ENCODE data around the gene TTC34. TPM values are rescaled to one million over a fixed set of nuclear protein-coding genes. Genes with fewer than 3 reads are reported as not detected.

Gene TTC34
- total and polyA plus RNA-seq, 4 donors, result 0.55 to 1.3 (median 0.95) TPM; not detected in 1

GRCh38 chr1:2606881-2607621 lies 194.4 kb downstream of the TTC34 start:
- no peaks in the 10 kb centered on the region for H3K27me3 ChIP-seq (ENCODE audit: control insufficient read depth in 1 of 2, insufficient read depth in 2 of 2, low read length in 1 of 2)
- H3K27ac ChIP-seq (ENCODE audit: low read depth in 1 of 2, low read length in 2 of 2), result no peak overlapping the region
- DNase-seq, result peak in 1 of 2 donors; percentile 72

GRCh38 chr1:2606396-2606880 lies 195.1 kb downstream of the TTC34 start:
- Histone ChIP-seq H3K27ac (ENCODE audit: low read depth in 1 of 2, low read length in 2 of 2) (no peak overlapping the region), H3K27me3 (ENCODE audit: control insufficient read depth in 1 of 2, insufficient read depth in 2 of 2, low read length in 1 of 2) (no peaks in the 10 kb centered on the region), H3K9me3 (ENCODE audit: control insufficient read depth, low read length) (no peaks in the 10 kb centered on the region), H3K4me1 (ENCODE audit: control insufficient read depth in 1 of 2, insufficient read depth in 2 of 2, low read length in 2 of 2) (no peaks in the 10 kb centered on the region), H3K36me3 (ENCODE audit: control insufficient read depth in 1 of 2, insufficient read depth in 2 of 2, low read length in 1 of 2) (no peaks in the 10 kb centered on the region), H3K4me3 (ENCODE audit: low read length in 2 of 2) (no peak overlapping the region)
- ATAC-seq (ENCODE audit: low FRiP score) (no peak), DNase-seq (peak in 1 of 2 donors; percentile 56)
- WGBS, 2 donors, result 90 to 94% methylated on average over 14 to 15 of the region's 15 CpGs
- intact Hi-C loops (cut with DNase I), result no loop called here

More at GRCh38 chr1:2606881-2607621, 194.4 kb downstream of the TTC34 start:
- WGBS, 2 donors, result 66 to 75% methylated on average over 36 of the region's 36 CpGs
- ATAC-seq (ENCODE audit: low FRiP score), result no peak
- Histone ChIP-seq H3K4me3 (ENCODE audit: low read length in 2 of 2) (no peak overlapping the region), H3K9me3 (ENCODE audit: control insufficient read depth, low read length) (no peaks in the 10 kb centered on the region), H3K4me1 (ENCODE audit: control insufficient read depth in 1 of 2, insufficient read depth in 2 of 2, low read length in 2 of 2) (no peaks in the 10 kb centered on the region), H3K36me3 (ENCODE audit: control insufficient read depth in 1 of 2, insufficient read depth in 2 of 2, low read length in 1 of 2) (no peaks in the 10 kb centered on the region)
- intact Hi-C loops (cut with DNase I), result no loop called here

- intact Hi-C loops (cut with DNase I), result no loop called here
- no peaks in the 10 kb centered on the region for H3K4me1 ChIP-seq (ENCODE audit: control insufficient read depth in 1 of 2, insufficient read depth in 2 of 2, low read length in 2 of 2)
- DNase-seq (peak; percentile 53 to 61), ATAC-seq (ENCODE audit: low FRiP score) (no peak)
- no peaks in the 10 kb centered on the region for H3K27me3 ChIP-seq (ENCODE audit: control insufficient read depth in 1 of 2, insufficient read depth in 2 of 2, low read length in 1 of 2)
- H3K36me3 ChIP-seq (ENCODE audit: control insufficient read depth in 1 of 2, insufficient read depth in 2 of 2, low read length in 1 of 2), result no peaks in the 10 kb centered on the region
- H3K27ac ChIP-seq (ENCODE audit: low read depth in 1 of 2, low read length in 2 of 2), result no peak overlapping the region
- no peak overlapping the region for H3K4me3 ChIP-seq (ENCODE audit: low read length in 2 of 2)
- H3K9me3 ChIP-seq (ENCODE audit: control insufficient read depth, low read length), result no peaks in the 10 kb centered on the region
- WGBS, 2 donors, result 79 to 84% methylated on average over 42 to 48 of the region's 48 CpGs
Measured at GRCh38 chr1:2605509-2606395, 195.7 kb downstream of the TTC34 start.

- Histone ChIP-seq H3K4me3 (ENCODE audit: low read length in 2 of 2) (no peak overlapping the region), H3K36me3 (ENCODE audit: control insufficient read depth in 1 of 2, insufficient read depth in 2 of 2, low read length in 1 of 2) (no peaks in the 10 kb centered on the region), H3K9me3 (ENCODE audit: control insufficient read depth, low read length) (no peaks in the 10 kb centered on the region), H3K4me1 (ENCODE audit: control insufficient read depth in 1 of 2, insufficient read depth in 2 of 2, low read length in 2 of 2) (no peaks in the 10 kb centered on the region), H3K27ac (ENCODE audit: low read depth in 1 of 2, low read length in 2 of 2) (no peak overlapping the region), H3K27me3 (ENCODE audit: control insufficient read depth in 1 of 2, insufficient read depth in 2 of 2, low read length in 1 of 2) (no peaks in the 10 kb centered on the region)
- ATAC-seq (ENCODE audit: low FRiP score) (no peak), DNase-seq (peak; percentile 35 to 69)
- 77 to 82% methylated on average over 14 of the region's 14 CpGs for WGBS, 2 donors
- intact Hi-C loops (cut with DNase I), result no loop called here
Measured at GRCh38 chr1:2604844-2605508, 196.5 kb downstream of the TTC34 start.

- Histone ChIP-seq H3K4me3 (ENCODE audit: low read length in 2 of 2) (no peak overlapping the region), H3K27ac (ENCODE audit: low read depth in 1 of 2, low read length in 2 of 2) (no peak overlapping the region), H3K27me3 (ENCODE audit: control insufficient read depth in 1 of 2, insufficient read depth in 2 of 2, low read length in 1 of 2) (no peaks in the 10 kb centered on the region), H3K9me3 (ENCODE audit: control insufficient read depth, low read length) (no peaks in the 10 kb centered on the region), H3K36me3 (ENCODE audit: control insufficient read depth in 1 of 2, insufficient read depth in 2 of 2, low read length in 1 of 2) (no peaks in the 10 kb centered on the region), H3K4me1 (ENCODE audit: control insufficient read depth in 1 of 2, insufficient read depth in 2 of 2, low read length in 2 of 2) (no peaks in the 10 kb centered on the region)
- intact Hi-C loops (cut with DNase I), result no loop called here
- WGBS, 2 donors, result 83 to 91% methylated on average over 19 of the region's 19 CpGs
- DNase-seq (peak in 1 of 2 donors; percentile 57), ATAC-seq (ENCODE audit: low FRiP score) (no peak)
Measured at GRCh38 chr1:2604156-2604843, 197.2 kb downstream of the TTC34 start.

GRCh38 chr1:2603521-2604155 lies 197.9 kb downstream of the TTC34 start:
- Histone ChIP-seq H3K4me1 (ENCODE audit: control insufficient read depth in 1 of 2, insufficient read depth in 2 of 2, low read length in 2 of 2) (no peaks in the 10 kb centered on the region), H3K36me3 (ENCODE audit: control insufficient read depth in 1 of 2, insufficient read depth in 2 of 2, low read length in 1 of 2) (no peaks in the 10 kb centered on the region), H3K4me3 (ENCODE audit: low read length in 2 of 2) (no peak overlapping the region), H3K9me3 (ENCODE audit: control insufficient read depth, low read length) (no peaks in the 10 kb centered on the region), H3K27me3 (ENCODE audit: control insufficient read depth in 1 of 2, insufficient read depth in 2 of 2, low read length in 1 of 2) (no peaks in the 10 kb centered on the region), H3K27ac (ENCODE audit: low read depth in 1 of 2, low read length in 2 of 2) (no peak overlapping the region)
- intact Hi-C loops (cut with DNase I), result no loop called here
- WGBS, 2 donors, result 85 to 86% methylated on average over 25 of the region's 25 CpGs
- ATAC-seq (ENCODE audit: low FRiP score) (no peak), DNase-seq (peak in 1 of 2 donors; percentile 73)

GRCh38 chr1:2602866-2603520 lies 198.5 kb downstream of the TTC34 start:
- Histone ChIP-seq H3K4me3 (ENCODE audit: low read length in 2 of 2) (no peak overlapping the region), H3K4me1 (ENCODE audit: control insufficient read depth in 1 of 2, insufficient read depth in 2 of 2, low read length in 2 of 2) (no peaks in the 10 kb centered on the region), H3K36me3 (ENCODE audit: control insufficient read depth in 1 of 2, insufficient read depth in 2 of 2, low read length in 1 of 2) (no peaks in the 10 kb centered on the region), H3K27me3 (ENCODE audit: control insufficient read depth in 1 of 2, insufficient read depth in 2 of 2, low read length in 1 of 2) (no peaks in the 10 kb centered on the region), H3K27ac (ENCODE audit: low read depth in 1 of 2, low read length in 2 of 2) (no peak overlapping the region), H3K9me3 (ENCODE audit: control insufficient read depth, low read length) (no peaks in the 10 kb centered on the region)
- WGBS, 2 donors, result 79 to 82% methylated on average over 17 to 18 of the region's 18 CpGs
- ATAC-seq (ENCODE audit: low FRiP score) (peak; percentile 35), DNase-seq (peak in 1 of 2 donors; percentile 44)
- intact Hi-C loops (cut with DNase I), result no loop called here
